Aorta (tissue), 5 donors: ENCODE data around the gene TTC39A. TPM values are rescaled to one million over a fixed set of nuclear protein-coding genes. Genes with fewer than 3 reads are reported as not detected.

Experiments used
- ATAC-seq: fragments of 200-7000 bp; cut with Tn5 transposase; one replicate; pipeline ENCODE4 v1.9.1; 2022; ENCODE audit warnings: moderate library complexity; ENCODE audit not compliant: low FRiP score
- DNase-seq, 2 donors: peaks; one replicate each; pipeline ENCODE4 v3.0.0-alpha.2; 2020
- H3K27ac ChIP-seq, 2 donors: one replicate each; pipeline ENCODE4 v1.5.1; 2013; ENCODE audit warnings: low read length in 2 of 2, mild to moderate bottlenecking in 2 of 2, moderate library complexity in 2 of 2, control low read depth in 1 of 2, inconsistent platforms in 1 of 2, low read depth in 1 of 2
- H3K27me3 ChIP-seq, 2 donors: one replicate each; pipeline ENCODE4 v1.6.1; 2013; ENCODE audit warnings: control low read depth in 1 of 2, low read length in 1 of 2, mild to moderate bottlenecking in 1 of 2, moderate library complexity in 1 of 2; ENCODE audit not compliant: insufficient read depth in 2 of 2, control insufficient read depth in 1 of 2
- H3K36me3 ChIP-seq, 2 donors: one replicate each; pipeline ENCODE4 v1.6.1; 2013; ENCODE audit warnings: control low read depth in 1 of 2, low read length in 1 of 2, mild to moderate bottlenecking in 1 of 2; ENCODE audit not compliant: insufficient read depth in 2 of 2, control insufficient read depth in 1 of 2
- H3K4me1 ChIP-seq, 2 donors: one replicate each; pipeline ENCODE4 v1.6.1; 2013; ENCODE audit warnings: low read length in 2 of 2, control low read depth in 1 of 2, mild to moderate bottlenecking in 1 of 2, moderate library complexity in 1 of 2; ENCODE audit not compliant: insufficient read depth in 2 of 2, control insufficient read depth in 1 of 2
- H3K4me3 ChIP-seq, 2 donors: one replicate each; pipeline ENCODE4 v1.5.1; 2013; ENCODE audit warnings: low read length in 2 of 2, control low read depth in 1 of 2, mild to moderate bottlenecking in 1 of 2
- H3K9me3 ChIP-seq: one replicate; pipeline ENCODE4 v1.6.1; 2013; ENCODE audit warnings: mild to moderate bottlenecking, low read length; ENCODE audit not compliant: control insufficient read depth
- WGBS, 2 donors: extraction: QIAGEN DNeasy Blood & Tissue Kit; methylation state at CpG; one replicate each; pipeline ENCODE4 v1.1.7; 2013; 5-methylcytosine and 5-hydroxymethylcytosine counted together
- intact Hi-C, 2 donors: fragments of 100-400 bp; cut with DNase I; formaldehyde crosslinking; loops; one replicate each; pipeline versions ENCODE4 v1.14.2 to v1.15.0; 2022
- polyA plus RNA-seq, 2 donors: library from polyadenylated mRNA; stranded (reverse); fragments of 200-250 nt; gene quantifications; one replicate each; pipeline ENCODE4 v1.2.3, GENCODE V29; 2013
- total RNA-seq, 2 donors: library from RNA; stranded (reverse); fragmentation: NEBNext Ultra II Directional; extraction: Animal tissue kit (Norgen Biotek cat#: 25700); gene quantifications; one replicate each; pipeline ENCODE4 v1.2.1, GENCODE V29; 2021
- donor health status: healthy with polysubstance abuse.
- donor health status: Bipolar disorder and iron deficiency.
- donor health status: DM: no; HTN: no; CAD: no.
- donor health status: DM: no; HTN: no; CAD: no.
- donor health status: DM: yes; HTN: yes; CAD: no.

TTC39A gene
- total and polyA plus RNA-seq, 4 donors, result 0.67 to 7.5 (median 2.8) TPM

DNA sequence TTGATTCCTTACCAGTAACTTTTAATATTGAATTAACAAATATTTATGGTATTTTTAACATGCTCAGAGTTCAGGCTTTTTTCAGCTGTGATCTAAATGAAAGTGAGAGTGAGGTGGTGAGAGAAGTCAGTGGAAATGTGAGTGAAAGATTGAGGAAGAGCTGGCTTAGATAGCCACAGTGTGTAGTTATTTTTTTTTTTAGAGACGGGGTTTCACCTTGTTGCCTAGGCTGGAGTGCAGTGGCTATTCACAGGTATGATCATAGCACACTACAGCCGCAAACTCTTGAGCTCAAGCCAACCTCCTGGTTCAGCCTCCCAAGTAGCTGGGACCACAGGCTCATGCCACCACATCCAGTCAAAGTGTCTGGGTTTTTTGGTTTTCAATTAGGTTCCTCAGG, 83.3 kb downstream of the TTC39A start:
- no peak for ATAC-seq
- intact Hi-C loops, result no loop called here
- 88 to 100% methylated on average over 2 of the region's 2 CpGs for WGBS, 2 donors

DNA sequence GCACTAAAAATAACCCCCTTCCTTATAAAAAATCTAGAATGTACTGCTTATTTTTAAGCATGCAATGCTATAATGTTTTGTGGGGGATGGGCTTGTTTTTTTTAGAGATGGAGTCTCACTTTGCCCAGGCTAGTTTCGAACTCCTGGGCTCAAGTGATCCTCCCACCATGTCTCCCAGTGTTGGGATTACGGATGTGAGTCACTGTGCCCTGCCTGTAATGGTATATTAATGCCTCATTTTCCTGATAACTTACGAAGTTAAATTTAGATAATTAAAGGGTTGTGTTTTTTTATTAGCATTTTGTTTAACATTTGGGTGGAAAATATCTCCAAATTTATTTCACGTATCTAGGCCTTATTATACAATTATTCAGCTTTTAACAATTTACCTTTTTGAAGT, 87.8 kb downstream of the TTC39A start:
- Histone ChIP-seq H3K9me3 (no peaks in the 10 kb centered on the region), H3K27ac (no peak overlapping the region), H3K4me1 (peaks cover 8 to 9% of the 10 kb centered on the region in 2 donors), H3K27me3 (no peaks in the 10 kb centered on the region), H3K4me3 (no peak overlapping the region), H3K36me3 (no peaks in the 10 kb centered on the region)
- intact Hi-C loops, result no loop called here
- 45 to 52% methylated on average over 4 of the region's 4 CpGs for WGBS, 2 donors
- no peak for ATAC-seq
- no peak for DNase-seq

More for the DNA sequence above, 83.3 kb downstream of the TTC39A start:
- no peaks in the 10 kb centered on the region for H3K36me3 ChIP-seq
- H3K9me3 ChIP-seq, result no peaks in the 10 kb centered on the region
- H3K4me1 ChIP-seq, result peaks cover 0 to 4% of the 10 kb centered on the region in 2 donors
- H3K4me3 ChIP-seq, result no peak overlapping the region
- no peak overlapping the region for H3K27ac ChIP-seq
- no peak for DNase-seq
- H3K27me3 ChIP-seq, result no peaks in the 10 kb centered on the region

GRCh38 chr1:51241119-51241518, 89.2 kb downstream of the TTC39A start:
- no peak overlapping the region for H3K4me3 ChIP-seq
- intact Hi-C loops, result no loop called here
- no peaks in the 10 kb centered on the region for H3K9me3 ChIP-seq
- WGBS, 2 donors, result 14 to 15% methylated on average over 1 of the region's 1 CpG
- H3K36me3 ChIP-seq, result no peaks in the 10 kb centered on the region
- ATAC-seq, result no peak
- no peaks in the 10 kb centered on the region for H3K27me3 ChIP-seq
- no peak for DNase-seq
- H3K27ac ChIP-seq, result no peak overlapping the region
- H3K4me1 ChIP-seq, result peaks cover 8 to 9% of the 10 kb centered on the region in 2 donors

DNA sequence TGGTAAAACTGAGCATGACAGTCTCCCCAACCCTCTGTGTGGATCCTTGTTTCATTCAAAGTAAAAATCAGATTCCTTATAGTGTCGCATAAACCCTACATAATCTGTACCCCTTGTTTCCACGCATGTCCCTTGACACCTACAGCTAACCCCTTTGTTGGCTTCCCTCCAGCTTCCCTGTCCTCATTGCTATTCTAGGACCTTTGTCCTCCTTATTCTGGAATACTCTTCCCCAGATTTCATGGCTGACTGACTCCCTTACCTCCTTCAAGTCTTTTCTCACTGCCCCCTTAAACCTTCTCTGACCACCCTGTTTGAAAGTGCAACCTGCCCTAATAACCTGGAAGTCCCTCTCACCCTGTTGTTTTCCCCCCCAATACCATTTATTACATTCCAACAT, 90.3 kb downstream of the TTC39A start:
- no peak for DNase-seq
- peaks cover 9 to 10% of the 10 kb centered on the region in 2 donors for H3K4me1 ChIP-seq
- H3K4me3 ChIP-seq, result peak overlapping the region in 1 of 2 donors; percentile 41
- no peaks in the 10 kb centered on the region for H3K9me3 ChIP-seq
- H3K36me3 ChIP-seq, result no peaks in the 10 kb centered on the region
- H3K27ac ChIP-seq, result peak overlapping the region in 1 of 2 donors; percentile 48
- ATAC-seq, result no peak
- 57 to 68% methylated on average over 2 of the region's 2 CpGs for WGBS, 2 donors
- intact Hi-C loops, result no loop called here
- H3K27me3 ChIP-seq, result no peaks in the 10 kb centered on the region

GRCh38 chr1:51238034-51238403, 92.3 kb downstream of the TTC39A start:
- intact Hi-C loops, result loop anchor here (5.0 to 10.0 kb wide), 3 partner anchors 44 to 59 kb away; no protein-coding TSS in a partner anchor
- Histone ChIP-seq H3K9me3 (no peaks in the 10 kb centered on the region), H3K4me3 (peak overlapping the region; percentile 51 to 73), H3K36me3 (no peaks in the 10 kb centered on the region), H3K4me1 (peaks cover 9 to 11% of the 10 kb centered on the region in 2 donors), H3K27me3 (no peaks in the 10 kb centered on the region), H3K27ac (peak overlapping the region in 1 of 2 donors; percentile 71)
- ATAC-seq (no peak), DNase-seq (no peak)
- WGBS, 2 donors, result 6 to 8% methylated on average over 7 of the region's 7 CpGs

GRCh38 chr1:51237351-51238033, 92.9 kb downstream of the TTC39A start:
- 0% methylated on average over 9 of the region's 9 CpGs for WGBS, 2 donors
- Histone ChIP-seq H3K27me3 (no peaks in the 10 kb centered on the region), H3K27ac (peak overlapping the region in 1 of 2 donors; percentile 73), H3K4me3 (peak overlapping the region; percentile 51 to 73), H3K9me3 (no peaks in the 10 kb centered on the region), H3K4me1 (peaks cover 9 to 11% of the 10 kb centered on the region in 2 donors), H3K36me3 (no peaks in the 10 kb centered on the region)
- ATAC-seq (no peak), DNase-seq (no peak)
- intact Hi-C loops, result loop anchor here (5.0 to 10.0 kb wide), 3 partner anchors 45 to 60 kb away; no protein-coding TSS in a partner anchor

Other genes with a start within 250 kb of the TTC39A start
- not detected for gene C1orf185, start 228.3 kb downstream of the TTC39A start, total RNA-seq
- not detected for gene C1orf185, start 228.3 kb downstream of the TTC39A start, polyA plus RNA-seq
- 100 to 1,000 TPM; 116 to 151 TPM for gene RNF11, start 94.3 kb downstream of the TTC39A start, total RNA-seq
- 100 to 1,000 TPM; 110 to 168 TPM for gene RNF11, start 94.3 kb downstream of the TTC39A start, polyA plus RNA-seq
- gene EPS15, start 188.7 kb upstream of the TTC39A start, total RNA-seq, result 100 to 1,000 TPM; 101 to 121 TPM
- 10 to 100 TPM; 24.8 to 38.3 TPM for gene EPS15, start 188.7 kb upstream of the TTC39A start, polyA plus RNA-seq